Stomach (tissue), 9 donors: ENCODE measurements around the gene TMEM176B. TPM values are rescaled to one million over a fixed set of nuclear protein-coding genes. Genes with fewer than 3 reads are reported as not detected.
A peak's percentile ranks its signal among the peaks of the same experiment; 100 is the strongest.

Experiments used
- DNase-seq, 2 donors: peaks; one replicate each; pipeline versions ENCODE4 v3.0.0 to v3.0.0-alpha.2; 2013 to 2019
- H3K27ac ChIP-seq, 5 donors: fragments of 200-600 bp in 4 of 5; sonication (generic) in 4 of 5; one replicate each; pipeline ENCODE4 v1.5.1; 2013 to 2019; ENCODE audit warnings: mild to moderate bottlenecking in 1 of 5, moderate library complexity in 1 of 5
- H3K27me3 ChIP-seq, 3 donors: fragments of 200-600 bp; sonication (generic); one replicate each; pipeline ENCODE4 v1.5.1; 2017 to 2019; ENCODE audit warnings: mixed run types in 1 of 3
- H3K36me3 ChIP-seq, 4 donors: fragments of 200-600 bp; sonication (generic); 1 replicate in 3 of 4; 2 replicates in 1 of 4; pipeline ENCODE4 v1.5.1; 2016 to 2019
- H3K4me1 ChIP-seq, 4 donors: fragments of 200-600 bp; sonication (generic); one replicate each; pipeline ENCODE4 v1.5.1; 2016 to 2019
- H3K4me3 ChIP-seq, 4 donors: fragments of 200-600 bp; sonication (generic) in 3 of 4; one replicate each; pipeline ENCODE4 v1.5.1; 2016 to 2019; ENCODE audit warnings: mild to moderate bottlenecking in 1 of 4
- H3K9me3 ChIP-seq, 4 donors: fragments of 200-600 bp; sonication (generic); one replicate each; pipeline ENCODE4 v1.5.1; 2016 to 2019
- EP300 ChIP-seq: sonication (generic); formaldehyde crosslinking; IDR thresholded peaks from one replicate; pipeline ENCODE4 v1.6.1; 2017; ENCODE audit warnings: antibody characterized with exemption
- POLR2A ChIP-seq, 4 donors: fragments of 450-650 bp; IDR thresholded peaks; one replicate each; pipeline ENCODE4 v1.6.1; 2016; ENCODE audit warnings: antibody characterized with exemption in 4 of 4, control low read depth in 2 of 4, mild to moderate bottlenecking in 1 of 4, moderate library complexity in 1 of 4
- POLR2AphosphoS5 ChIP-seq, 3 donors: sonication (generic); formaldehyde crosslinking; IDR thresholded peaks; one replicate each; pipeline ENCODE4 v1.6.1; 2016; ENCODE audit warnings: antibody characterized with exemption in 3 of 3
- WGBS, 5 donors: extraction: QIAGEN DNeasy Blood & Tissue Kit in 3 of 5; methylation state at CpG; one replicate each; pipeline versions ENCODE4 v1.1.5 to v1.1.7; 2013 to 2018; 5-methylcytosine and 5-hydroxymethylcytosine counted together
- intact Hi-C: fragments of 100-400 bp; cut with DNase I; formaldehyde crosslinking; loops from one replicate; pipeline ENCODE4 v1.15.1; 2023; ENCODE audit warnings: low total_unique reads
- polyA plus RNA-seq, 3 donors: library from polyadenylated mRNA; stranded (reverse); fragments of 200-250 nt; gene quantifications; one replicate each; pipeline ENCODE4 v1.2.3, GENCODE V29; 2013
- total RNA-seq, 5 donors: library from RNA; depleted of rRNA; stranded (reverse); fragments of >200 nt; gene quantifications; one replicate each; pipeline versions ENCODE4 v1.1.0 to v1.2.3, GENCODE V29; 2014 to 2016
- TF ChIP-seq, protein P1 (sequence below), 7 experiments: fragments of 450-650 bp in 4 of 7; fragments of 200-600 bp in 3 of 7; sonication (generic) in 3 of 7; IDR thresholded peaks; one replicate each; pipeline ENCODE4 v1.5.1; 2016 to 2019; ENCODE audit warnings: antibody characterized with exemption in 7 of 7, control low read depth in 2 of 7, mild to moderate bottlenecking in 1 of 7
- donor health status: healthy with polysubstance abuse.
- donor health status: Bipolar disorder and iron deficiency.
- donor health status: healthy.

Gene TMEM176B
- total and polyA plus RNA-seq, 8 donors = 29.4 to 157 (median 88.8) TPM

DNA sequence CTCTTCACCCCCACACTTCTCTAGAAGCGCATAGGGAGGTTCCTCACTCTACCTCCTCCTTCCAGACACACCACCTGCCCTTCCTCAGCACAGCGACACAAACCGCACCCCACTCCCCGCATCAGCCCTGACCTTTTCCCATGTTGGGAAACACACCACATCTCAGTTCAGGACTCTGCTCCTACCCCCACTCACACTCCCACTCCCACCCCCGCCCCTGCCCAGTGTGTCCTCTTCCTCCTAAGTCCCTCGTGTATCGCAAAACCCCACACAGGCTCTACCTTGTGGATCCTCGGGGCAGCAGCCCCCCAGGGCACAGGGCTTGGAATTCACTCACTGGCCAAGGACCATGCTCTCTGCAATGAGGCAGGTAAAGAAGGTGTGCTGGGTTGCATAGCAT, 47.9 kb upstream of the TMEM176B start:
- WGBS, 5 donors = 85 to 90% (median 89%) methylated on average over 8 of the region's 8 CpGs
- Histone ChIP-seq H3K4me3 (no peak overlapping the region), H3K27ac (no peak overlapping the region), H3K9me3 (no peaks in the 10 kb centered on the region), H3K4me1 (peaks cover 0 to 7% (median 3%) of the 10 kb centered on the region in 4 donors), H3K27me3 (peaks cover 0 to 28% (median 0%) of the 10 kb centered on the region in 3 donors), H3K36me3 (no peaks in the 10 kb centered on the region)
- no peak for TF ChIP-seq POLR2A (IDR thresholded peaks at IDR 0.05)
- DNase-seq = no peak
- intact Hi-C loops = no loop called here

DNA sequence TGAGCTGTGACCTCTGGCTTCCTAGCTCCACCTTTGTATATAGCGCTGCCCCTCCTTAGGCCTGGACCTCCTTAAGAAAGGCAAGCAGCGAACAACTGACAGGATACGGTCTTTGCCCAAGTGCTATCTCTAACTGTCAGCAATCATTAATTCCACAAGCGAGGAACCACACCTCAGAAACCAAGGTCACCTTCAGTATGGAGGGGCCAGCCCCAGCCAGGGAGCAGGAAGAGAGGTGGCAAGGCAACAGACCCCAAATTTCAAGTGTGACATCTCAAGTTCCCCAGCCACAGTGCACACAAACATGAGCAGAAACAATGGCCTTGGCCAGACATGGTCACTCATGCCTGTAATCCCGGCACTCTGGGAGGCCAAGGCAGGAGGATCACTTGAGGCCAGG, 47.4 kb upstream of the TMEM176B start:
- peaks cover 0 to 22% (median 0%) of the 10 kb centered on the region in 3 donors for H3K27me3 ChIP-seq
- WGBS, 5 donors = 73 to 88% (median 82%) methylated on average over 4 to 5 of the region's 5 CpGs
- H3K4me1 ChIP-seq = peaks cover 0 to 7% (median 3%) of the 10 kb centered on the region in 4 donors
- no peaks in the 10 kb centered on the region for H3K36me3 ChIP-seq
- no peak overlapping the region for H3K4me3 ChIP-seq
- intact Hi-C loops = no loop called here
- DNase-seq = no peak
- no peak for TF ChIP-seq POLR2AphosphoS5 (IDR thresholded peaks at IDR 0.05)
- TF ChIP-seq, protein P1, sequence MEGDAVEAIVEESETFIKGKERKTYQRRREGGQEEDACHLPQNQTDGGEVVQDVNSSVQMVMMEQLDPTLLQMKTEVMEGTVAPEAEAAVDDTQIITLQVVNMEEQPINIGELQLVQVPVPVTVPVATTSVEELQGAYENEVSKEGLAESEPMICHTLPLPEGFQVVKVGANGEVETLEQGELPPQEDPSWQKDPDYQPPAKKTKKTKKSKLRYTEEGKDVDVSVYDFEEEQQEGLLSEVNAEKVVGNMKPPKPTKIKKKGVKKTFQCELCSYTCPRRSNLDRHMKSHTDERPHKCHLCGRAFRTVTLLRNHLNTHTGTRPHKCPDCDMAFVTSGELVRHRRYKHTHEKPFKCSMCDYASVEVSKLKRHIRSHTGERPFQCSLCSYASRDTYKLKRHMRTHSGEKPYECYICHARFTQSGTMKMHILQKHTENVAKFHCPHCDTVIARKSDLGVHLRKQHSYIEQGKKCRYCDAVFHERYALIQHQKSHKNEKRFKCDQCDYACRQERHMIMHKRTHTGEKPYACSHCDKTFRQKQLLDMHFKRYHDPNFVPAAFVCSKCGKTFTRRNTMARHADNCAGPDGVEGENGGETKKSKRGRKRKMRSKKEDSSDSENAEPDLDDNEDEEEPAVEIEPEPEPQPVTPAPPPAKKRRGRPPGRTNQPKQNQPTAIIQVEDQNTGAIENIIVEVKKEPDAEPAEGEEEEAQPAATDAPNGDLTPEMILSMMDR (IDR thresholded peaks at IDR 0.05) = no peak
- no peak overlapping the region for H3K27ac ChIP-seq
- no peaks in the 10 kb centered on the region for H3K9me3 ChIP-seq

DNA sequence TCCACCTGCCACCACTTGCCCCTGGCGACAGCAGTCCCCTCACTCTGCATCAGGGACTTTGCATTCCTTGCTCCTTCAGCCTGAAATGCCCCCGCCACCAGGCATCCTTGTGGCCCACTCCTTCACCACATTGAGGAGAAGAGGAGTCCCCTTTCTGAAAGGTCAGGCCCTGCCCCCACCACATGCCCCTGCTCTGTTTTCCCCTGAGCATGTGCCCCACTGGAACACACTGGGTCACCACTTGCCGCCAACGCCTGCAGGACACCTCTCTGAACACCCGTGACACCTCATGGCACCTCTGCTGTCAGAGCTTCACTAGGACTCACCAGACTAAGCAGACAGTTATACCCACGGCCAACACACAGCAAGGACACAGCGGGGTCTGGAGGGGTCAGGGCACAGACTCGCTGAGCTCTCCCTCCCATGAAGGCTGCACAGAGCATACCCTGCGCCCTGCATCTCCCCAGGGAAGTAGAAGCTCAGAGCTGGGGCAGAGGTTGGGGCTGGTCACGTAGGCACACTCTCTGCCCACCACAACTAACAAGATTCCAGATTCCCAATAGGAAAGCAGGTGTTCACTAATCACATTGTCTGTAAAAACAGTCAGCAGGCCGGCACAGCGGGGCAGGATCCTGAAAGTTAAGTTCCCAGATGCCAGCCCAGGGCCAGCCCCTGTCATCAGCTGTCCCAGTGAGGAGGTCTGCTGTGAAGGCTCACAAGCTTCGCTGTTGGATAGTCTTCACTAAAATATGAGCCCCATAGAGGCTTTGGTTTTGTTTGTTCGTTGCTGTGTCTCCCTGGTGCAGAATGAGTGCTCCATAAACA, 46.3 kb upstream of the TMEM176B start:
- Histone ChIP-seq H3K4me3 (no peak overlapping the region), H3K27ac (no peak overlapping the region), H3K27me3 (peaks cover 0 to 12% (median 0%) of the 10 kb centered on the region in 3 donors), H3K4me1 (peaks cover 0 to 7% (median 3%) of the 10 kb centered on the region in 4 donors), H3K36me3 (no peaks in the 10 kb centered on the region), H3K9me3 (no peaks in the 10 kb centered on the region)
- DNase-seq = no peak
- intact Hi-C loops = no loop called here
- WGBS, 5 donors = 85 to 93% (median 87%) methylated on average over 13 to 14 of the region's 14 CpGs
- TF ChIP-seq, protein P1 (IDR thresholded peaks at IDR 0.05) = no peak
- TF ChIP-seq POLR2AphosphoS5 (IDR thresholded peaks at IDR 0.05) = no peak
- no peak for TF ChIP-seq POLR2A (IDR thresholded peaks at IDR 0.05)
- no peak for TF ChIP-seq EP300

DNA sequence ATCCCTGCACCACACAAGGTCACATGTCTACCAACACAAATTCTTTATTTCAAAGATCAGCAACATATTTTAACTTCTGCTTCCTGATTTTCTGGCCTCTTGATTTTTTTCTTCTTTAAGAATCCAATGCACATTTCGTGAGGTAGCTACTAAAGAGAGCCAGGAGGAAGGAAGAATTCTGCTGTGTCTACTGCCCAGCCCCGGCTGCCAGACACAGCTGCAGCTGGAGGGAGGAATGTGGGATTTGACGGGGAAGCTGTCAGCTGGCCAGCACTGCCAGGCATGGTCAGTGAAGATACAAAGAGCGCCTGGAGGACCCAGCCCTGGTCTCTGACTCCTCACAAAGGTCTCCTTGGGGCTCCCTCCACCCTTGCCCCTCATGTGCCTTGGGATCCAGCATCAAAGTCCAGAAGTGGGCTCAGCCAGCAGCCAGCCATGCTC, 45.3 kb upstream of the TMEM176B start:
- DNase-seq = peak in 1 of 2 donors; percentile 66
- TF ChIP-seq EP300 (no peak), POLR2A (IDR thresholded peaks at IDR 0.05) (no peak), POLR2AphosphoS5 (IDR thresholded peaks at IDR 0.05) (no peak)
- TF ChIP-seq, protein P1 (IDR thresholded peaks at IDR 0.05) = no peak
- WGBS, 5 donors = 16 to 29% (median 22%) methylated on average over 4 of the region's 4 CpGs
- no peak overlapping the region for H3K27ac ChIP-seq
- peaks cover 0 to 8% (median 0%) of the 10 kb centered on the region in 3 donors for H3K27me3 ChIP-seq
- peaks cover 0 to 7% (median 3%) of the 10 kb centered on the region in 4 donors for H3K4me1 ChIP-seq
- H3K36me3 ChIP-seq = no peaks in the 10 kb centered on the region
- intact Hi-C loops = no loop called here
- no peaks in the 10 kb centered on the region for H3K9me3 ChIP-seq
- no peak overlapping the region for H3K4me3 ChIP-seq

DNA sequence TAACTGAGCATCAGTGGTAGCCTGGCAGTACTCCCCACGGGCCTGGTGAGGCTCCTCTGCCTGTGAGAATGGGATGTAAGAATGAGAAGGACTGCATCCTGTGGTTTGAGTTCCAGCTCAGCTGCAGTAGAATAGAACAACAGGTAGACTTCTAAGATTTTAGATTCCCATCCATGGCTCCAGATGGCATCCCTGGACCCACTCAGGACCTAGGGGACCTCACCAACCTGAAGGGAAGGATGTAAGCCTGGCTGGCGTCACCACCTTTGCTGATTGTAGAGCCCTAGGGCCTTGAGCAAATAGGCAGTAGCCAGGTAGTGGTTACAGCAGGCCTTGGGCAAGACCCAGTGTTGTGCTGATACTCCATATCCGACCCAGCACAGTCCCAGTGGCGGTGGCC, 42.6 kb upstream of the TMEM176B start:
- 60 to 81% (median 76%) methylated on average over 3 to 4 of the region's 4 CpGs for WGBS, 5 donors
- Histone ChIP-seq H3K27ac (no peak overlapping the region), H3K36me3 (no peaks in the 10 kb centered on the region), H3K9me3 (no peaks in the 10 kb centered on the region), H3K4me3 (no peak overlapping the region), H3K4me1 (peaks cover 0 to 7% (median 3%) of the 10 kb centered on the region in 4 donors), H3K27me3 (no peaks in the 10 kb centered on the region)
- DNase-seq = no peak
- intact Hi-C loops = no loop called here
- no peak for TF ChIP-seq EP300
- TF ChIP-seq, protein P1 (IDR thresholded peaks at IDR 0.05) = no peak
- no peak for TF ChIP-seq POLR2AphosphoS5 (IDR thresholded peaks at IDR 0.05)
- TF ChIP-seq POLR2A (IDR thresholded peaks at IDR 0.05) = no peak
